ENCODE data around the gene PPP1R3F.
A peak's percentile ranks its signal among the peaks of the same experiment; 100 is the strongest.

- TF ChIP-seq CTCF (IDR thresholded peaks at IDR 0.05) (no peak), POLR2AphosphoS5 (IDR thresholded peaks at IDR 0.05) (no peak), POLR2A (IDR thresholded peaks at IDR 0.05) (peak in 1 of 2 donors; percentile 72), EP300 (IDR thresholded peaks at IDR 0.05) (no peak)
Measured at GRCh38 chrX:49269767-49270248, at the start of gene PPP1R3F.

All from suprapubic skin (tissue), 4 donors.